ENCODE results near the gene TNIK.

TNIK gene

GRCh38 chr3:171435757-171436156, 24.4 kb downstream of the TNIK start:
- Histone ChIP-seq H3K4me3 (ENCODE audit: low read depth, low read length) (no peak overlapping the region), H2AFZ (no peak overlapping the region), H3K9me3 (ENCODE audit: control insufficient read depth, low read length) (no peaks in the 10 kb centered on the region), H3K4me2 (ENCODE audit: low read length) (no peak overlapping the region), H3K36me3 (ENCODE audit: control insufficient read depth, insufficient read depth, low read length) (no peaks in the 10 kb centered on the region), H3K27ac (no peak overlapping the region), H3K27me3 (ENCODE audit: control insufficient read depth, insufficient read depth, low read length) (no peaks in the 10 kb centered on the region), H3K4me1 (peaks cover 5% of the 10 kb centered on the region), H3K79me2 (no peaks in the 10 kb centered on the region), H3K9ac (no peak overlapping the region)
- TF ChIP-seq CTCF (IDR thresholded peaks at IDR 0.05): no peak

GRCh38 chr3:171435143-171435542, 25.1 kb downstream of the TNIK start:
- Histone ChIP-seq H3K27ac (no peak overlapping the region), H3K4me2 (ENCODE audit: low read length) (no peak overlapping the region), H3K79me2 (no peaks in the 10 kb centered on the region), H3K4me1 (peaks cover 5% of the 10 kb centered on the region), H3K9me3 (ENCODE audit: control insufficient read depth, low read length) (no peaks in the 10 kb centered on the region), H3K36me3 (ENCODE audit: control insufficient read depth, insufficient read depth, low read length) (no peaks in the 10 kb centered on the region), H3K27me3 (ENCODE audit: control insufficient read depth, insufficient read depth, low read length) (no peaks in the 10 kb centered on the region), H3K9ac (no peak overlapping the region), H3K4me3 (ENCODE audit: low read depth, low read length) (no peak overlapping the region), H2AFZ (no peak overlapping the region)
- no peak for TF ChIP-seq CTCF (IDR thresholded peaks at IDR 0.05)

GRCh38 chr3:171432548-171432947, 27.7 kb downstream of the TNIK start:
- no peak overlapping the region for H2AFZ ChIP-seq
- TF ChIP-seq CTCF (IDR thresholded peaks at IDR 0.05): no peak
- no peaks in the 10 kb centered on the region for H3K36me3 ChIP-seq (ENCODE audit: control insufficient read depth, insufficient read depth, low read length)
- H3K27me3 ChIP-seq (ENCODE audit: control insufficient read depth, insufficient read depth, low read length): no peaks in the 10 kb centered on the region
- no peaks in the 10 kb centered on the region for H3K9me3 ChIP-seq (ENCODE audit: control insufficient read depth, low read length)
- H3K79me2 ChIP-seq: no peaks in the 10 kb centered on the region
- H3K4me1 ChIP-seq: peaks cover 5% of the 10 kb centered on the region
- no peak overlapping the region for H3K4me2 ChIP-seq (ENCODE audit: low read length)
- no peak overlapping the region for H3K27ac ChIP-seq
- no peak overlapping the region for H3K4me3 ChIP-seq (ENCODE audit: low read depth, low read length)
- H3K9ac ChIP-seq: no peak overlapping the region

- no peak overlapping the region for H3K27ac ChIP-seq
- no peaks in the 10 kb centered on the region for H3K36me3 ChIP-seq (ENCODE audit: control insufficient read depth, insufficient read depth, low read length)
- peaks cover 2% of the 10 kb centered on the region for H3K4me1 ChIP-seq
- H2AFZ ChIP-seq: no peak overlapping the region
- no peaks in the 10 kb centered on the region for H3K9me3 ChIP-seq (ENCODE audit: control insufficient read depth, low read length)
- no peak overlapping the region for H3K4me3 ChIP-seq (ENCODE audit: low read depth, low read length)
- H3K27me3 ChIP-seq (ENCODE audit: control insufficient read depth, insufficient read depth, low read length): no peaks in the 10 kb centered on the region
- H3K9ac ChIP-seq: no peak overlapping the region
- no peaks in the 10 kb centered on the region for H3K79me2 ChIP-seq
- no peak overlapping the region for H3K4me2 ChIP-seq (ENCODE audit: low read length)
- TF ChIP-seq CTCF (IDR thresholded peaks at IDR 0.05): no peak
Observed at GRCh38 chr3:171431550-171431949, 28.7 kb downstream of the TNIK start.

- Histone ChIP-seq H3K4me3 (ENCODE audit: low read depth, low read length) (no peak overlapping the region), H3K4me2 (ENCODE audit: low read length) (no peak overlapping the region), H3K36me3 (ENCODE audit: control insufficient read depth, insufficient read depth, low read length) (no peaks in the 10 kb centered on the region), H2AFZ (no peak overlapping the region), H3K27ac (no peak overlapping the region), H3K4me1 (no peaks in the 10 kb centered on the region), H3K79me2 (no peaks in the 10 kb centered on the region), H3K9me3 (ENCODE audit: control insufficient read depth, low read length) (no peaks in the 10 kb centered on the region), H3K27me3 (ENCODE audit: control insufficient read depth, insufficient read depth, low read length) (no peaks in the 10 kb centered on the region), H3K9ac (no peak overlapping the region)
- no peak for TF ChIP-seq CTCF (IDR thresholded peaks at IDR 0.05)
Observed at GRCh38 chr3:171430530-171430929, 29.7 kb downstream of the TNIK start.
